Esophagus muscularis mucosa (tissue), 4 donors: ENCODE results near the gene PHC3. TPM values are rescaled to one million over a fixed set of nuclear protein-coding genes. Genes with fewer than 3 reads are reported as not detected.

Experiments used
- DNase-seq: peaks from one replicate; pipeline ENCODE4 v3.0.0-alpha.2; 2017; ENCODE audit errors: extremely low spot score
- H3K27ac ChIP-seq, 4 donors: fragments of 200-600 bp; sonication (generic); replicated peaks in 1 of 4; 1 replicate in 3 of 4; 2 replicates in 1 of 4; pipeline ENCODE4 v1.5.1; 2016 to 2019; ENCODE audit warnings: mild to moderate bottlenecking in 1 of 4
- H3K27me3 ChIP-seq, 4 donors: fragments of 200-600 bp; sonication (generic); one replicate each; pipeline versions ENCODE4 v1.5.1 to v1.6.0; 2016 to 2019
- H3K36me3 ChIP-seq, 4 donors: fragments of 200-600 bp; sonication (generic); one replicate each; pipeline ENCODE4 v1.5.1; 2016 to 2019
- H3K4me1 ChIP-seq, 4 donors: fragments of 200-600 bp; sonication (generic); one replicate each; pipeline ENCODE4 v1.5.1; 2016 to 2019
- H3K4me3 ChIP-seq, 4 donors: fragments of 200-600 bp; sonication (generic); 1 replicate in 2 of 4; 2 replicates in 2 of 4; pipeline ENCODE4 v1.5.1; 2016 to 2019; ENCODE audit warnings: mild to moderate bottlenecking in 4 of 4, moderate library complexity in 1 of 4
- H3K9me3 ChIP-seq, 4 donors: fragments of 200-600 bp; sonication (generic); 1 replicate in 3 of 4; 2 replicates in 1 of 4; pipeline ENCODE4 v1.5.1; 2016 to 2019
- EP300 ChIP-seq: sonication (generic); formaldehyde crosslinking; IDR thresholded peaks from one replicate; pipeline ENCODE4 v1.6.1; 2017; ENCODE audit warnings: antibody characterized with exemption
- POLR2A ChIP-seq: fragments of 450-650 bp; IDR thresholded peaks from one replicate; pipeline ENCODE4 v1.6.1; 2017; ENCODE audit warnings: antibody characterized with exemption, moderate library complexity, mild to moderate bottlenecking, low read depth
- POLR2AphosphoS5 ChIP-seq, 2 donors: sonication (generic); formaldehyde crosslinking; IDR thresholded peaks; one replicate each; pipeline ENCODE4 v1.6.1; 2017; ENCODE audit warnings: antibody characterized with exemption in 2 of 2
- whole genome bisulfite sequencing: methylation state at CpG from one replicate; pipeline ENCODE4 v1.1.5; 2018; 5-methylcytosine and 5-hydroxymethylcytosine counted together
- intact Hi-C: fragments of 100-400 bp; cut with DNase I; formaldehyde crosslinking; loops from one replicate; pipeline ENCODE4 v1.15.1; 2023
- total RNA-seq, 4 donors: library from RNA; depleted of rRNA; stranded (reverse); fragments of >200 nt; gene quantifications; one replicate each; pipeline versions ENCODE4 v1.1.0 to v1.2.1, GENCODE V29; 2016
- TF ChIP-seq, protein P1 (sequence below), 3 experiments: fragments of 200-600 bp in 2 of 3; fragments of 450-650 bp in 1 of 3; sonication (generic) in 2 of 3; IDR thresholded peaks; one replicate each; pipeline ENCODE4 v1.5.1; 2017 to 2019; ENCODE audit warnings: antibody characterized with exemption in 3 of 3, mild to moderate bottlenecking in 2 of 3, moderate library complexity in 1 of 3

The PHC3 gene
- total RNA-seq, 4 donors from 2014 or later, result 53.7 to 83.1 (median 70.8) TPM

DNA sequence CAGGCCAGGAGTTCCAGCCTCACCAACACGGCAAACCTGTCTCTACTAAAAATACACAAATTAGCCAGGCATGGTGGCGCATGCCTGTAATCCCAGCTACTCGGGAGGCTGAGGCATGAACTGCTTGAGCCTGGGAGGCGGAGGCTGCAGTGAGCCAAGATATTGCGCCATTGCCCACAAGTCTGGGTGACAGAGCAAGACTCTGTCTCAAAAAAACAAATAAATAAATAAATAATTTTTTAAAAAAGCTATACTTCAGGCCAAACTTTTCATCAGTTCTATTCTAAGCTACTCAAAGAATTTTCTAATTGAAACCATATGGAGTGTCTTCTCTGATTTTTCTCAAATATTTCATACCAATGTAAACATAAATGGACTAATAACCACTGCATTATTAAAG is 43.5 kb downstream of the PHC3 start:
- no peak for TF ChIP-seq POLR2A
- TF ChIP-seq, protein P1, sequence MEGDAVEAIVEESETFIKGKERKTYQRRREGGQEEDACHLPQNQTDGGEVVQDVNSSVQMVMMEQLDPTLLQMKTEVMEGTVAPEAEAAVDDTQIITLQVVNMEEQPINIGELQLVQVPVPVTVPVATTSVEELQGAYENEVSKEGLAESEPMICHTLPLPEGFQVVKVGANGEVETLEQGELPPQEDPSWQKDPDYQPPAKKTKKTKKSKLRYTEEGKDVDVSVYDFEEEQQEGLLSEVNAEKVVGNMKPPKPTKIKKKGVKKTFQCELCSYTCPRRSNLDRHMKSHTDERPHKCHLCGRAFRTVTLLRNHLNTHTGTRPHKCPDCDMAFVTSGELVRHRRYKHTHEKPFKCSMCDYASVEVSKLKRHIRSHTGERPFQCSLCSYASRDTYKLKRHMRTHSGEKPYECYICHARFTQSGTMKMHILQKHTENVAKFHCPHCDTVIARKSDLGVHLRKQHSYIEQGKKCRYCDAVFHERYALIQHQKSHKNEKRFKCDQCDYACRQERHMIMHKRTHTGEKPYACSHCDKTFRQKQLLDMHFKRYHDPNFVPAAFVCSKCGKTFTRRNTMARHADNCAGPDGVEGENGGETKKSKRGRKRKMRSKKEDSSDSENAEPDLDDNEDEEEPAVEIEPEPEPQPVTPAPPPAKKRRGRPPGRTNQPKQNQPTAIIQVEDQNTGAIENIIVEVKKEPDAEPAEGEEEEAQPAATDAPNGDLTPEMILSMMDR (IDR thresholded peaks at IDR 0.05), result no peak
- no peak for TF ChIP-seq POLR2AphosphoS5 (IDR thresholded peaks at IDR 0.05)
- TF ChIP-seq EP300, result no peak
- no peak for DNase-seq
- no peaks in the 10 kb centered on the region for H3K27me3 ChIP-seq
- H3K4me1 ChIP-seq, result peaks cover 0 to 18% (median 1%) of the 10 kb centered on the region in 4 donors
- WGBS, result 97% methylated on average over 5 of the region's 5 CpGs
- peaks cover 7 to 57% (median 26%) of the 10 kb centered on the region in 4 donors for H3K36me3 ChIP-seq
- intact Hi-C loops, result no loop called here
- H3K9me3 ChIP-seq, result no peaks in the 10 kb centered on the region
- no peak overlapping the region for H3K4me3 ChIP-seq
- H3K27ac ChIP-seq, result no peak overlapping the region

GRCh38 chr3:170132335-170132734 is 49.2 kb downstream of the PHC3 start:
- DNase-seq, result no peak
- WGBS, result 72% methylated on average over 2 of the region's 2 CpGs
- Histone ChIP-seq H3K4me3 (no peak overlapping the region), H3K4me1 (peaks cover 0 to 3% (median 0%) of the 10 kb centered on the region in 4 donors), H3K9me3 (peaks cover 0 to 4% (median 2%) of the 10 kb centered on the region in 4 donors), H3K27me3 (no peaks in the 10 kb centered on the region), H3K36me3 (peaks cover 32 to 80% (median 54%) of the 10 kb centered on the region in 4 donors), H3K27ac (no peak overlapping the region)
- intact Hi-C loops, result no loop called here
- TF ChIP-seq POLR2AphosphoS5 (IDR thresholded peaks at IDR 0.05), result no peak
- TF ChIP-seq EP300, result no peak
- no peak for TF ChIP-seq POLR2A
- TF ChIP-seq, protein P1 (IDR thresholded peaks at IDR 0.05), result no peak

DNA sequence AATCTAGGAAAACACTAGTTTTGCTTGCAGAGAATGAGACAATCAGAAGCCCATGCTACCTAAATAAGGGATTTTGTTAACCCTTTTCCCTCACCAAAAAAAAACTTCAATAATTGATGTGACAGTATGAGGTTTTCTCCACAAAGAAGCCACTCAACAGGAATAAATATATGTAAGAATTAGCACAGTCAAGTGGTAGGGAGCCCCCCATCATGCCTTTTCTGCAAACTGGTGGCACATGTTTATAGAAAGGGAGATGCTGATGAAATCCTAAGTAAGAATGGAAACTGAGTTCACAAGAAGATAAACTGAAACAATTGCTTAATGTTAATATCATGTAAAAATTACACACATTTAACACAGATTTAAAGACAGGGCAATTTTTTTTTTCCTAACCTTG is 51.0 kb downstream of the PHC3 start:
- no peak overlapping the region for H3K4me3 ChIP-seq
- no peak overlapping the region for H3K27ac ChIP-seq
- H3K9me3 ChIP-seq, result peaks cover 0 to 4% (median 2%) of the 10 kb centered on the region in 4 donors
- TF ChIP-seq EP300 (no peak), POLR2AphosphoS5 (IDR thresholded peaks at IDR 0.05) (no peak)
- peaks cover 32 to 72% (median 45%) of the 10 kb centered on the region in 4 donors for H3K36me3 ChIP-seq
- peaks cover 0 to 3% (median 0%) of the 10 kb centered on the region in 4 donors for H3K4me1 ChIP-seq
- DNase-seq, result no peak
- intact Hi-C loops, result no loop called here
- H3K27me3 ChIP-seq, result no peaks in the 10 kb centered on the region

DNA sequence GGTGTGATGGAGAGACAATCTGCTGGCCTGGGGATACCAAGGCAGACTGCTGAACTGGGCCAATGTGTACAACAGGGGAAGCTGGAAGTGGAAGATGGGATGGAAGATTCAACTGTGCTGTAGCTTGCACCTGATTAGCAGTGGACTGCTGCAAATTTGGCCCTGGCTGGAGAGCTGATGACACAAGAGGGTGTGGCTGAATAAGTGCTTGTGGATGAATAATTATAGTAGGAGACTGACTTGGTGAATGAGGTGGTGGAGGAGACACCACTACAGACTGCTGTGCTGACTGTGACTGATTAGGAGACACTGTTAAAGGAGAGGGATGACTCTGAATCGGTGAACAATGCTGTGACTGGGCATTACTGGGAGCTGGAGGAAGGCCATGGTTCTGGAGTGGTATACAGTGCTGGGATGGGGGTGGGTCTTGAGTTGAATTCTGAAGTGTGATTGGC is 52.5 kb downstream of the PHC3 start:
- Histone ChIP-seq H3K27ac (no peak overlapping the region), H3K9me3 (peaks cover 0 to 4% (median 2%) of the 10 kb centered on the region in 4 donors), H3K4me1 (peaks cover 0 to 3% (median 0%) of the 10 kb centered on the region in 4 donors), H3K36me3 (peaks cover 28 to 57% (median 36%) of the 10 kb centered on the region in 4 donors), H3K4me3 (no peak overlapping the region), H3K27me3 (no peaks in the 10 kb centered on the region)
- WGBS, result 96% methylated on average over 1 of the region's 1 CpG
- intact Hi-C loops, result no loop called here
- TF ChIP-seq, protein P1 (IDR thresholded peaks at IDR 0.05), result no peak
- TF ChIP-seq POLR2AphosphoS5 (IDR thresholded peaks at IDR 0.05), result no peak
- TF ChIP-seq EP300, result no peak
- no peak for TF ChIP-seq POLR2A
- DNase-seq, result no peak

GRCh38 chr3:170128259-170128976 is 53.1 kb downstream of the PHC3 start:
- TF ChIP-seq POLR2A (no peak), EP300 (no peak), POLR2AphosphoS5 (IDR thresholded peaks at IDR 0.05) (no peak)
- TF ChIP-seq, protein P1 (IDR thresholded peaks at IDR 0.05), result no peak
- Histone ChIP-seq H3K27me3 (no peaks in the 10 kb centered on the region), H3K4me1 (peaks cover 0 to 3% (median 0%) of the 10 kb centered on the region in 4 donors), H3K9me3 (peaks cover 0 to 4% (median 2%) of the 10 kb centered on the region in 4 donors), H3K36me3 (peaks cover 29 to 56% (median 34%) of the 10 kb centered on the region in 4 donors), H3K27ac (no peak overlapping the region), H3K4me3 (no peak overlapping the region)
- DNase-seq, result no peak
- 83% methylated on average over 4 of the region's 4 CpGs for WGBS
- intact Hi-C loops, result no loop called here
